AG04450 (cell line): ENCODE results near the gene ZEB2. TPM values are rescaled to one million over a fixed set of nuclear protein-coding genes. Genes with fewer than 3 reads are reported as not detected.

Experiments used
- CTCF ChIA-PET: fragments of 300-600, 350-600 bp; formaldehyde crosslinking; extraction: SDS; loops from one replicate; lab custom pipeline; 2022; ENCODE audit warnings: antibody characterized with exemption, inconsistent platforms; lab: Charles Lee
- POLR2A ChIA-PET: fragments of 350-600 bp; formaldehyde crosslinking; extraction: SDS; loops from one replicate; lab custom pipeline; 2021; ENCODE audit warnings: antibody characterized with exemption, inconsistent platforms; lab: Yijun Ruan, JAX
- DNase-seq: peaks from one replicate; pipeline ENCODE4 v3.0.0-alpha.2; 2011; ENCODE audit warnings: low read depth, low spot score
- H3K27ac ChIP-seq: one replicate; pipeline ENCODE4 v1.5.1; 2012; ENCODE audit warnings: low read depth, low read length, control low read depth
- H3K27me3 ChIP-seq: one replicate; pipeline ENCODE4 v1.6.0; 2012; ENCODE audit warnings: low read length; ENCODE audit not compliant: control insufficient read depth, insufficient read depth
- H3K4me3 ChIP-seq: 2 replicates; pipeline ENCODE4 v1.5.1; 2011; ENCODE audit warnings: mild to moderate bottlenecking, low read depth, low read length, control low read depth
- H3K9me3 ChIP-seq: 2 replicates; pipeline ENCODE4 v1.5.1; 2012; ENCODE audit warnings: low read length; ENCODE audit not compliant: control insufficient read depth, insufficient read depth
- CTCF ChIP-seq: IDR thresholded peaks from 2 replicates; pipeline ENCODE4 v1.5.1; 2011; ENCODE audit warnings: low read depth, low read length, control low read depth, inconsistent platforms
- polyA minus RNA-seq: library from RNA; depleted of rRNA, polyadenylated mRNA; stranded (reverse); fragments of >200 nt; gene quantifications from 2 replicates; pipeline ENCODE4 v1.2.3, GENCODE V29; 2011; rRNA and poly(A)+ RNA removed
- polyA plus RNA-seq: library from polyadenylated mRNA; depleted of rRNA; stranded (reverse); fragments of >200 nt; gene quantifications from 2 replicates; pipeline ENCODE4 v1.2.3, GENCODE V29; 2011; rRNA removed

ZEB2 gene
- polyA plus RNA-seq (36.1 and 41.7 TPM in 2 replicates), polyA minus RNA-seq (89.1 and 122 TPM in 2 replicates)

DNA sequence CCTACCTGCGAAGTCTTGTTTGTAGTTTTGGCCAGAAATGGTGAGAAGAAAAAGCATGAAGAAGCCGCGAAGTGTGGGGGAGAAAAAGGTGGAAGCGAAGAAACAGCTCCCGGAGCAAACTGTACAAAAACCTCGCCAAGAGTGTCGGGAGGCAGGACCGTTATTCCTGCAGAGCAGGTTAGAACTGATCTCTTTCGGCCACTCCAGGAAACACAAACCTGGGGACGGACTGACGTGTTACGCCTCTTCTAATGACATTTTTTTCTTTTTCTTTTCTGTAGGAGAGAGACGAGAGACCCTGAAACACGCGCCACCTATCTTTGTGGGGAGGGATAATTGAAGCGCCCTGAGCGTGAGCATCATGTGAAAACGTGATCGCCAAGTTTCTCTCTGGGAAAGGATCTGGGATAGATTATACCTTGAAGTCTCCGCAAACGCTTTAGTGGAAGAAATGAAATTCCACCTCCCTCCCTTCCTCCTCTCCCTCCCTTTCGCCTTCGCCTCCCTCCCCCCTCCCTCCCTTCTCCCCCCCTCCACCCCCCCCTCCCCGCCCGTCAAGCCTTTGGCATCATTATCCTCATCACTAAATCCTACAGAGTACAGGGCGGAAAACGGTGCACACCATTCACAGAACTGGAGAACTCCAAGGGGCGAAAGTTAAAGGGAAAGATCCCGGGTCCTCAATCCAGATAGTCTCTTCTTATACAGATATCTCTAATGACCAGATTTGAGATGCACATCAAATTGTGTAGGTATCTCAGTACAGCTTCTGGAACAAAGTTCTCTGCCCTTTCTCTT, at the start of gene ZEB2:
ZEB2 (minus strand) TSS at position 186 of the 798 bp plus-strand sequence. CDS start 2,769 bp downstream, outside the sequence.
- Histone ChIP-seq H3K27ac (peak within 1 kb of the TSS; percentile 21), H3K27me3 (no peaks in the 10 kb centered on the region), H3K4me3 (peak within 1 kb of the TSS; percentile 82), H3K9me3 (no peaks in the 10 kb centered on the region; the same call in 1 of the 2 replicates)
- peak; percentile 77 for TF ChIP-seq CTCF
- ChIA-PET POLR2A (no interaction called here), CTCF (interaction anchor here (1.2 to 1.7 kb wide), 3 partner anchors 34 to 1358 kb away, joined by 3 to 7 read pairs (median 5); no protein-coding TSS in a partner anchor)
- no peak for DNase-seq

DNA sequence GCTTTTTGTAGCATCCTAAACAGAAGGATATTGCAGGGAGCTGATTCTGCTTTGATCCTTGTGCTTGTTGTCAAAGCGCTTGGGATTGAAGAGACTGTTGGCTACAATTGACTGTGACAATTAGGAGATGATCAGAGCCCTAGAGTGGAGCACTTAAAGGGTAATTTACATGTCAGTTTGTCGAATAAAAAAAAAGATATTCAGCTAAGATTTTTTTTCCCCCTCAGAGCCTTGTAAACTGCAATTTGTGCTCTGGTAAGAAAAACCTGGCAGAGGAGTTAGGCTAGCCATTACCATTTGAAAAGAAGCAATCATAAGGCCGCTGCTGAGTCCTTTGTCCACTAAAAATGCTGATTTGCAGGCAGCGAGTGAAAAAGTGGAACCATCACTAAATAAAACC, 47.8 kb upstream of the ZEB2 start:
- no peaks in the 10 kb centered on the region for H3K9me3 ChIP-seq
- ChIA-PET CTCF (no interaction called here), POLR2A (no interaction called here)
- TF ChIP-seq CTCF, result no peak
- no peak for DNase-seq
- no peak overlapping the region for H3K4me3 ChIP-seq
- no peaks in the 10 kb centered on the region for H3K27me3 ChIP-seq
- no peak overlapping the region for H3K27ac ChIP-seq

- ChIA-PET CTCF (no interaction called here), POLR2A (no interaction called here)
- no peaks in the 10 kb centered on the region for H3K27me3 ChIP-seq
- no peak for TF ChIP-seq CTCF
- H3K4me3 ChIP-seq, result no peak overlapping the region
- DNase-seq, result no peak
- H3K27ac ChIP-seq, result no peak overlapping the region
- no peaks in the 10 kb centered on the region for H3K9me3 ChIP-seq
These were observed 46.5 kb upstream of the ZEB2 start for GRCh38 chr2:144566448-144566847.

DNA sequence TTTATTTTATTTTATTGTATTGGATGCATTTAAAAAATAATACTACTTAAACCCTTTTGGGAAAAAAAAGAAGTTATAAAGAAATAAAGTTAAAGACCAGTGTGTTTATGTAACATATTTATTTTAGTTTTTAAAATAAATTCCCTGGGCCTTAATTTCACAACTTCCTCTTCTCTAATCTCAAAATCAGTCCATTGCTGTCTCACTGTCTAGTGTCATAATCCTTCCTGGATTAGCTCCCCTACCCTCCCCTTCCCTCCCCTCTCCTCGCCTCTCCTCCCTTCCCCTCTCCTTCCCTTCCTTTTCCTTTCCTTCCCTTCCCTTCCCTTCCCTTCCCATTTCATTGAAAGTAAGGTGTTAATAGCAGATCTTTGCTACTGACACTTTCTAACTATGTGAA, 40.3 kb upstream of the ZEB2 start:
- no peak overlapping the region for H3K4me3 ChIP-seq
- no peaks in the 10 kb centered on the region for H3K27me3 ChIP-seq
- TF ChIP-seq CTCF, result no peak
- H3K27ac ChIP-seq, result no peak overlapping the region
- ChIA-PET POLR2A (no interaction called here), CTCF (no interaction called here)
- no peak for DNase-seq
- no peaks in the 10 kb centered on the region for H3K9me3 ChIP-seq

GRCh38 chr2:144559681-144560080, 39.8 kb upstream of the ZEB2 start:
- ChIA-PET POLR2A (no interaction called here), CTCF (no interaction called here)
- H3K9me3 ChIP-seq, result no peaks in the 10 kb centered on the region
- H3K27me3 ChIP-seq, result no peaks in the 10 kb centered on the region
- no peak overlapping the region for H3K27ac ChIP-seq
- no peak for DNase-seq
- H3K4me3 ChIP-seq, result no peak overlapping the region
- TF ChIP-seq CTCF, result no peak
